Motor neuron (in vitro differentiated cells): ENCODE measurements around the gene OR5A1. TPM values are rescaled to one million over a fixed set of nuclear protein-coding genes. Genes with fewer than 3 reads are reported as not detected.
A peak's percentile ranks its signal among the peaks of the same experiment; 100 is the strongest.

Source experiments
- ATAC-seq, 8 experiments: fragments of 200-7000 bp; cut with Tn5 transposase; replicated peaks in 6 of 8; 2 replicates each; pipeline ENCODE4 v1.8.0; 2021; ENCODE audit warnings: mild to moderate bottlenecking in 8 of 8, moderate library complexity in 8 of 8
- H3K27ac ChIP-seq, 2 donors: fragments of 250-450 bp; sonication (Bioruptor Pico); 2 replicates each; pipeline ENCODE4 v1.9.0; 2021; ENCODE audit warnings: antibody characterized with exemption in 2 of 2, mild to moderate bottlenecking in 2 of 2, moderate library complexity in 1 of 2
- H3K4me1 ChIP-seq, 2 donors: fragments of 250-450 bp; sonication (Bioruptor Pico); replicated peaks in 1 of 2; 2 replicates each; pipeline ENCODE4 v1.6.1; 2021; ENCODE audit warnings: antibody characterized with exemption in 2 of 2, mild to moderate bottlenecking in 2 of 2, moderate library complexity in 1 of 2
- H3K4me3 ChIP-seq, 5 donors: fragments of 250-450 bp; sonication (Bioruptor Pico); 2 replicates each; pipeline ENCODE4 v1.9.0; 2021; ENCODE audit warnings: antibody characterized with exemption in 5 of 5, mild to moderate bottlenecking in 5 of 5, moderate library complexity in 4 of 5
- WGBS, 10 experiments: fragments of 450-650 bp; shearing (Covaris generic); methylation state at CpG; one replicate each; pipeline ENCODE4 v1.0.0; 2022; 5-methylcytosine and 5-hydroxymethylcytosine counted together
- in situ Hi-C, 9 experiments: fragments of 400-800 bp; cut with MboI; loops; one replicate each; pipeline ENCODE4 v1.15.0; 2021; ENCODE audit warnings: low sequenced_read_pairs in 9 of 9, low pct_unique_long_range_greater_than_20kb in 2 of 9; ENCODE audit not compliant: unreplicated experiment in 9 of 9
- total RNA-seq, 8 experiments: library from RNA; unstranded; fragments of 300-600 nt; gene quantifications; 2 replicates each; pipeline versions ENCODE4 v1.2.3 to v1.2.4, GENCODE V29; 2022

The OR5A1 gene
- under 1 TPM in 5 of 8 experiments, not detected in 3; 0.05 to 0.33 (median 0.10) TPM for total RNA-seq

- WGBS, 10 experiments, result 0 to 92% (median 73%) methylated on average over 2 to 3 of the region's 3 CpGs; no CpG with 5 or more reads in 1 of the 10 experiments
- H3K4me1 ChIP-seq, result no peaks in the 10 kb centered on the region
- in situ Hi-C loops, result loop anchor here in 2 of 9 experiments (25.0 kb wide), 1 partner anchor 249 kb away; no protein-coding TSS in a partner anchor
- H3K4me3 ChIP-seq, result no peak within 1 kb of the TSS
- H3K27ac ChIP-seq, result no peak within 1 kb of the TSS
- no peak for ATAC-seq
Measured at GRCh38 chr11:59436169-59436568, at the start of gene OR5A1. Gene OR5A1 (plus strand): TSS chr11:59436469. CDS start chr11:59443169, 6,700 bp downstream.

GRCh38 chr11:59394186-59394585 lies 42.1 kb upstream of the OR5A1 start:
- no peak overlapping the region for H3K27ac ChIP-seq
- ATAC-seq, result no peak
- in situ Hi-C loops, result no loop called here
- no peak overlapping the region for H3K4me3 ChIP-seq
- H3K4me1 ChIP-seq, result no peaks in the 10 kb centered on the region

GRCh38 chr11:59400461-59401261 lies 35.6 kb upstream of the OR5A1 start:
- WGBS, 10 experiments, result 0 to 100% (median 78%) methylated on average over 1 to 3 of the region's 3 CpGs; no CpG with 5 or more reads in 1 of the 10 experiments
- in situ Hi-C loops, result no loop called here
- no peak for ATAC-seq

GRCh38 chr11:59401262-59401552 lies 35.1 kb upstream of the OR5A1 start:
- Histone ChIP-seq H3K4me1 (no peaks in the 10 kb centered on the region), H3K4me3 (no peak overlapping the region), H3K27ac (no peak overlapping the region)
- 0 to 100% (median 35%) methylated on average over 1 to 2 of the region's 2 CpGs; no CpG with 5 or more reads in 1 of the 10 experiments for WGBS, 10 experiments
- no peak for ATAC-seq
- in situ Hi-C loops, result no loop called here

More at GRCh38 chr11:59400461-59401261, 35.6 kb upstream of the OR5A1 start:
- no peak overlapping the region for H3K27ac ChIP-seq
- no peak overlapping the region for H3K4me3 ChIP-seq
- H3K4me1 ChIP-seq, result no peaks in the 10 kb centered on the region

- Histone ChIP-seq H3K4me1 (no peaks in the 10 kb centered on the region), H3K4me3 (no peak overlapping the region), H3K27ac (no peak overlapping the region)
- in situ Hi-C loops, result no loop called here
- no peak for ATAC-seq
Measured at GRCh38 chr11:59403546-59403945, 32.7 kb upstream of the OR5A1 start.

- Histone ChIP-seq H3K27ac (no peak overlapping the region), H3K4me1 (no peaks in the 10 kb centered on the region), H3K4me3 (no peak overlapping the region)
- WGBS, 10 experiments, result 6 to 100% (median 76%) methylated on average over 1 to 2 of the region's 2 CpGs
- in situ Hi-C loops, result no loop called here
- no peak for ATAC-seq
Measured at GRCh38 chr11:59413646-59414045, 22.6 kb upstream of the OR5A1 start.

GRCh38 chr11:59415111-59415510 lies 21.2 kb upstream of the OR5A1 start:
- 0 to 100% (median 43%) methylated on average over 1 of the region's 1 CpG; no CpG with 5 or more reads in 5 of the 10 experiments for whole genome bisulfite sequencing, 10 experiments
- H3K4me3 ChIP-seq, result no peak overlapping the region
- no peak for ATAC-seq
- in situ Hi-C loops, result no loop called here
- no peaks in the 10 kb centered on the region for H3K4me1 ChIP-seq
- no peak overlapping the region for H3K27ac ChIP-seq

GRCh38 chr11:59416613-59417012 lies 19.7 kb upstream of the OR5A1 start:
- Histone ChIP-seq H3K27ac (no peak overlapping the region), H3K4me1 (no peaks in the 10 kb centered on the region), H3K4me3 (no peak overlapping the region)
- peak in 1 of 8 experiments; percentile 11 for ATAC-seq
- WGBS, 10 experiments, result 0 to 97% (median 86%) methylated on average over 1 to 5 of the region's 5 CpGs
- in situ Hi-C loops, result no loop called here

- ATAC-seq, result peak in 2 of 8 experiments; percentile 36 to 40
- in situ Hi-C loops, result no loop called here
- H3K4me3 ChIP-seq, result no peak overlapping the region
- H3K27ac ChIP-seq, result no peak overlapping the region
- no peaks in the 10 kb centered on the region for H3K4me1 ChIP-seq
- 0 to 90% (median 67%) methylated on average over 1 to 5 of the region's 5 CpGs; no CpG with 5 or more reads in 1 of the 10 experiments for WGBS, 10 experiments
Measured at GRCh38 chr11:59417023-59417422, 19.2 kb upstream of the OR5A1 start.

GRCh38 chr11:59418156-59418555 lies 18.1 kb upstream of the OR5A1 start:
- Histone ChIP-seq H3K4me3 (no peak overlapping the region), H3K27ac (no peak overlapping the region), H3K4me1 (no peaks in the 10 kb centered on the region)
- in situ Hi-C loops, result no loop called here
- ATAC-seq, result peak in 3 of 8 experiments; percentile 88 to 95 (median 89)
- WGBS, 10 experiments, result 0 to 100% (median 85%) methylated on average over 1 to 2 of the region's 2 CpGs; no CpG with 5 or more reads in 3 of the 10 experiments

- H3K4me3 ChIP-seq, result no peak overlapping the region
- ATAC-seq, result no peak
- WGBS, 10 experiments, result 0 to 100% (median 50%) methylated on average over 1 to 2 of the region's 2 CpGs; no CpG with 5 or more reads in 2 of the 10 experiments
- H3K27ac ChIP-seq, result no peak overlapping the region
- in situ Hi-C loops, result loop anchor here in 1 of 9 experiments (10.0 kb wide), 1 partner anchor 259 kb away; no protein-coding TSS in a partner anchor
- H3K4me1 ChIP-seq, result peaks cover 0 to 14% of the 10 kb centered on the region in 2 donors
Measured at GRCh38 chr11:59423835-59424234, 12.4 kb upstream of the OR5A1 start.

- in situ Hi-C loops, result loop anchor here in 3 of 9 experiments (10.0 to 25.0 kb wide), 2 partner anchors 238 to 260 kb away; no protein-coding TSS in a partner anchor
- peaks cover 0 to 14% of the 10 kb centered on the region in 2 donors for H3K4me1 ChIP-seq
- WGBS, 10 experiments, result 0 to 100% (median 40%) methylated on average over 1 to 3 of the region's 4 CpGs; no CpG with 5 or more reads in 4 of the 10 experiments
- H3K27ac ChIP-seq, result no peak overlapping the region
- no peak for ATAC-seq
- H3K4me3 ChIP-seq, result no peak overlapping the region
Measured at GRCh38 chr11:59425131-59425530, 11.1 kb upstream of the OR5A1 start.

GRCh38 chr11:59426361-59427067 lies 9.8 kb upstream of the OR5A1 start, which contains the start of gene OR5A2:
Gene OR5A2 (minus strand): TSS chr11:59426413. CDS start chr11:59422953, 3,460 bp downstream.
- Histone ChIP-seq H3K4me3 (no peak within 1 kb of the TSS), H3K27ac (no peak within 1 kb of the TSS), H3K4me1 (peaks cover 0 to 14% of the 10 kb centered on the region in 2 donors)
- peak in 1 of 8 experiments; percentile 34 for ATAC-seq
- in situ Hi-C loops, result loop anchor here in 3 of 9 experiments (10.0 to 25.0 kb wide), 2 partner anchors 239 to 262 kb away; no protein-coding TSS in a partner anchor
- 31 to 88% (median 59%) methylated on average over 1 to 5 of the region's 5 CpGs for WGBS, 10 experiments
